GM19328 (cell line): ENCODE measurements around the gene STXBP6.

Experiments used
- ATAC-seq: cut with Tn5 transposase; IDR thresholded peaks from one replicate; pipeline ENCODE4 v1.9.1; 2021; ENCODE audit warnings: mild to moderate bottlenecking, moderate library complexity; ENCODE audit not compliant: unreplicated experiment

Gene STXBP6

DNA sequence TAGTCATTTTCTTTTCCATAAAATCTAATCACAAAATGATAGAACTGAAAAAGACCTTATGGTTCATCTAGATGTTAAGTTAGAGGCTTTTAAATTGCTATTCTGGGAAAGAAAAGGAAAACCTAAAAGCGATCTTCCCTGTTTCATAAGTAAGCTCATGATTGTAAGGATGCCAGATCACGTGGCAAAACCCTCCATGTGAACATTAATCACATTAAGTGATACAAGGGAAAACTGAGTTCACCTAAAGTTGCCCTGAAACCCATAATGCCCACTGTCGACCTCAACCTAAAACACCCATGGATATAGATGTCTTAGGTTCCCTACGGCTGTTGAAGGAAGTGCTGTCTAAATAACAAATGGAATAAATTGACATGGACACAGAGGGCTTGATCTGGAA is 3.0 kb upstream of the STXBP6 start:
- ATAC-seq = no peak

DNA sequence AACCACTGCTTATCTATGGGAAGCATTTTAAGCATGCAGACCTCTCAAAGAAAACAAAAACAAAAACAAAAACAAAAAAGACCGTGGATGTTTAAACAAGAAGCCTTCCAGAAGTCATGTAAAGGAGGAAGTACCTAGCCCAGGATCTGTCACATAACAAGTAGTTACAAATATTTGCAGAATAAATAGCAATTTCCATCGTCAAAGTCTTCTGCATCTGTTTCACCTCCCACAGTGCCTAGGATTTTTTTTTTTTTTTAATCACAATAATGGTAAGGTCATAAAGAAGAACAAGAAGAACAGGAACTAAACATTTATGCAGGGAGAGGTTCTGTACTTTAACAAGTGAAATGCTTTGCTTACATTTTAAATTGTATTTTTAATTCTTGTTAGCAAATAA is 2.4 kb upstream of the STXBP6 start:
- no peak for ATAC-seq

DNA sequence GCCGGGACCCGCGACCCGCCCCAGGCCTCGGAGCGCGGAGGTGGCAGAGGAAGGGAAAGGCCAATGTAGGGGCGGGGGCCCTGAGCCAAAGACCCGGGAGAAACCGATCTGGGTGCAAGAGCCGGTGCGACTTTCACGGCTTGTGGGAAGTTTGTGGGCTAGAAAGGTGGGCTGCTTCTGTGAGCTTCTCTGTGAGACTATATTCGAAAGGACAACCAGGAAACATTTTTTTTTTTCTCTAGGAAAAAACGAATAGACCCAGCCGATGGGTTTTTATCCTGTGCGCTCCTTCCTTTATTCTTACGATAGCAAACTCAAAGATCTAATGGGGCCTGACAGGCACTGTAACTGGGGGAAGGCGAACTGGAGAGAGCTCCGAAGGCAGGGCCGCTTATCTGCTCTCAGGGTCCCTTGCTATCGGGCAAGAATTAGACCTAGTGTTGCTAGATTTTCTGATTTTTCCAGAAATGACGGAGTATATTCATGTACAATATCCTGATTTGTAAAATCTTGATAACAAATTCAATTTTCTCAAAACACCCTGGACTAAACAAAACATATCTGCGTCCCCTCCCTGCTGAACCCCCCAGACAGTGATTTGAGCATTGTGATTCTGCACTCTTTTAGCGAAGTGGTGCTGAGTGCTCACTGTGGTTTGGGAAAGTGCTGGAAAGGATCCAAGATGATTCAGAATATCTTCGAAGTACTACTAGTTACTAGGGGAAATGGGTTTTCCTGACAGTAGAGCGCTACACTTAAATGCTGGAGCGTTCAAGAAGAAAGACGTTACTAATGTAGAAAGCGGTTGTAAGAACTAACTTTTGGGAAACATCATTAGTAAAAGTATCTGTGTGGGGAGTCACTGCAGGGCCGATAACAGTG is 563 bp upstream of the STXBP6 start:
- no peak for ATAC-seq

DNA sequence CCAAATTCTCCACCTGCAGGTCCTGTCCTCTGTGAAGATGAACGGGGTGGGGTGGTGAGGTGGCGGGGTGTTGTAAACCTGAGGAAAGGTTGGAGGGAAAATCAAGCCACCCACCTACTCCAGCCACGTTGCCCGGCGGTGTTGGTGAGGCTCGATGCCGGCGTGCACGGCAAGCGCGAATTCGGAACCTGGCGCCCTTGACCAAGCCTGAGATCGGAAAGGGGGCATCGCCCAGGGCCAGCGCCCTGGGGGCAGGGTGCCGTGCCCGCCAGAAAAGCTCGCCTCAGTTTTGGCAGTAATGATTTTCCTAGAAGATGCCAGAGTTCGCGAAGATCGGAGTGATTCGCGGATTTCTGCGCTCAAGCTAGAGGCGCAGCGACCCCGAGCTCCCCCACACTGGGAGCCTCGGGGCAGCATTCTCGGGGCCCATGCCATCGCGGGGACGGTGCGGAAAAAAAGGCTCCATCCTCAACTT is 817 bp downstream of the STXBP6 start:
- ATAC-seq = no peak

DNA sequence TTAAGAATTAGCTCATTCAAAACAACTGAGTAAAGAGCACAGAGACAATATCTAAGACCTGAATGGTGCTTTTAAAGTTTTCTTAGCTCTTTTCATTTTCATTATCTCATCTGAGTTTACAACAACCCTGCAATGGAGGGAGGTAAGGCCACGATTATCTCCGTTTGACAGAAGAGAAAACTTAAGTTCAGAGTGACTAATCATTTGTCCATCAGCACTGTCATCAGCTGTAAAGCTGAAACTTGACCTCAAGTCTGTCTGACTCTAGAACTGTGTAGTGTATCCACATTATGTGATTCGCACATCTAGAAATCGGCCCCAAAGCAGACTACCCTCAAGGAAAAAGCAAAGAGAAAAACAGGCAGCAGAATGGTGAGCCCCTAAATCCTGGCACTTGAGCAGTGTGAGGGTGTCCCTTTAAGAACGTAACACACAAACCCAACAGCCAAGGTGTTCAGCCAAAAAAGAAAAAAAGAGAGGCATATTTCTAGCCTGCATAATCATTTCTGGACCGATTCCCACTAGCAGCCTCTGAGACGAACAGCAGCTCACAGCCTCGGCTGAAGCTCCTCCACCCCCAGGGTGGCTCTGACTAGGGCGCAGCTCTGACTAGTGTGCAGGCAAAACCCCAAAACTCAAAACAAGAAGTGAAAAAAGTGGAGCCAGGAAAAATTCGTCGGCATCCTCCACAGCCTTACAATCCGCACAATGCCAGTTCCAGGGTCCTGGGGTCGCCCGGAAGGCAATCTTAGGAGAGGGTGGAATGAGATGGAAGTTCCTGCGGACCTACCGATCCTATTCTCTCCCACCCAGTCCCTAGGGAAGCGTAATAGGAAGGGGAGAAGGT is 1.6 kb downstream of the STXBP6 start:
- ATAC-seq = no peak

DNA sequence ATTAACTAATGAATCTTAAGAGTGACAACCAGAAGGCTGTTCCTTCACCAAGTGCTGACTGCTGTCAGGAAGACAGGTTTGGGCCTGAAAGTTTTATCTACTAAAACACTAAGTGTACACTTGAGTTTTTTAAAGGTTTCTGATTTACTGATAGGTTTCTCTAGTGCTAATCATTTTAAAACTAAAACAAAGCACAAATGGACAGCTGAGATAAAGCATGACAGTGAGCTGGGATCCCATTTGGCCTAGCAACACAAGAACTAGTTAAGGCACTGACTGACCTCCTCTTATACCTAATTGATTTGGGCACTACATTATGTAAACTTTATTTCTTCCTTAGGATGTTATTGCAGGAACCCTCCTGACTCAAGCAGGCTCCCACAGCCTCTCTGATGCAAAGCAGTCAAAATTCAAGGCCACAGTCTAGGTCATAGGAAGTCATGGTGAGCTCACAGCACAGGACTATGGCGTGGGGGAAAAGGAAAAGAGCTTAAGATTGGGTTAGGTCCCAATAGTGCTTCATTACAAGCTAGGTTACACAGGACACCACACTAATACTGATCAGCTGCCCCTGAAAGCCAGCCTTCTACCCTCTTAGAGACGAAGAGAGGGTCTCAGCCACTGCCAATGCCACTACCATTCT is 3.5 kb downstream of the STXBP6 start:
- no peak for ATAC-seq

DNA sequence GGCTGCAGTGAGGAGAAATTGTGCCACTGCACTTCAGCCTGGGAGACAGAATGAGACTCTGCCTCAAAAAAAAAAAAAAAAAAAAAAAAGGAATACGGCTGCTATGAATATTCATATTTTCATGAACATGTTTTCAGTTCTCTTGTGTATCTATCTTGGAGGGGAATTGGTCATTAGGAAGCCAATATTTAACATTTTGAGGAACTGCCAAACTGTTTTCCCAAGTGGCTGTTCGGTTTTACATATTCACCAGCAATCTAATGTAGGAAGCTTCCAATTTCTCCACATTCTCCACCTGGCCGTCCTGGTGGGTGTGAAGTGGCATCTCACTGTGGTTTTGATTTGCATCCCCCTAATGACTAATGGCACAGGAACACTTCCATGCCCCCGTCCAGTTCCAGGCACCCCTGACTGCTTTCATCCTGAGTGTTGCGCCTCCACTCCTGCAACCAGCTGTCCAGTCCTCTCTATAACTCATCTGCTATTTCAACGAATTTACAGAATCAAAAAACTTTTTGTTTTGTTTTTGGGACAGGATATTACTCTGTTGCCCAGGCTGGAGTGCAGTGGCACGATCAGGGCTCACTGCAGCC is 5.7 kb downstream of the STXBP6 start:
- no peak for ATAC-seq

DNA sequence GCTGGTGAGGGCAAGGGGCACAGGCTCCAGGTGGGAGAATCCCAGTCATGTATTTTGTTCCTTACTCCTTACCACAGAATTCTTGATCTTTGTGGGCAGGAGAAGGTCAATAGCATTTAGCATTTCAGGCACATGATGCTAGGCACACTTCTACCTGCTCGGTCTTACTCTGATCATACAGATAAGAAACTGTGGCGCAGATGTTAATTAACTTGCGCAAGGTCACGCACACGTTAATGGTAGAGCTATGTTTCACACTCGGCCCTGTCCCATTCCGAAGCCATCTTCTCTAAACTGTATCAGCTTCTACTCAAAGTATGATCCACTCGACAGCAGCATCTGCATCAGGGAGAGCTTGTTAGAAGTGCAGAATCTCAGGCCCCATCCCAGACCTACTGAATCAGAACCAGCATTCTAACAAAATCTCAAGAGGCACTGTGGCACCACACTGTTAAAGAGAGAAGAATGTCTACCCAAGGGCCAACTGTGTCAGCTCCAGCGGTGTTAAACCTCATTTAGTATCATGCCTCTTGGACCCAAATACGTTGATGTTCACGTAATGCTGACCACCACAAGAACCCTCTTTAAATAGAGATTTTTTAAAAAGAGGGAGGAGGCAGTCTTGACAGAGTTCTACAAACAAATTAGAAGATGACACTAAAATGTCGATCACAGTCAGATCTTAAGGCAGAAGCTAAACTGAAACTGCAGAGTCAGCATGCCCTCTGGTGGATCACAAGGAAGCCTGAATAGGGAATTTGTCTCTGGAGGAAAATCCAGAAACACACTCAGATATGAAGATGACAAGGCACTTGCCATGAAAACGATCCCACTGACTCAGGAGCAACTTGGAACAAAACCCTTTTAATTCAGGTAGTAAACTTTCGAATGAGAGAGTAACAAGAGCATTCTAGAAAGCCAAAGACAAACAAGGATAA is 7.3 kb downstream of the STXBP6 start:
- no peak for ATAC-seq

DNA sequence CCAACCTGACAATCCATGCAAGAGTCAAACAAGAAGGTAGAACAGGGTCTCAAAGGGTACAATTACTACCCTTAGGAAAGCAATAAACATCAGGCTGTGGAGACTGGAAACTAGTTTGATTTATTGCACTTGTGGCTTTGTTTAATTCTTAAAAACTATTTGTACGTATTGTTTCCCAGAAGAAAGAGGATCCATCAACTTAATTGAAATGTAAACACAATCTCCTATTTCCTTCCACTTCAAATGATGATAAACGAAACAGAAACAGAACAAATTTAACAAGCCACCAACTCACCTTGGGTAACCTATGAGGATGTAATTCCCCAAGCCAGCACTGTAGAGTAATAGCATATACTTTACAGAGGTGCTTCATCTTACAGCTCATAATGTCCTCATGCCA is 8.0 kb downstream of the STXBP6 start:
- no peak for ATAC-seq

DNA sequence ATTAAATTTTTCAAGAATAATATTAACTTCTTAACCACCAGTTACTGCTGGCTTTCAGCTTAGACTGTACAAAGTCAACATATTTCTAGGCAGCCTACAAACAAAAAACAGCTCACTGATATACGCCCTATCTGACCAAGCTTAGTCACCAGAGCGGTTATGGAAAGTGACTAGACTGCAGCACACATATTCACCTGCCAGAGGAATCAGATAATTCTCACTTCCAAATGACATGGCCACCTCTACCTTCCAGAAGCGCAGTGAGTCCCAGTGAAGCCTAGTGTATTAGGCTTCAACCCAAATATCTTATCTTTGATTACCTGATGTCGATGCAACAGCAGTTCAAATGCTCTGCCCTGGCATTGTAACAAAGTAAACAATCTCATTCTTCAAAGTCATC is 8.5 kb downstream of the STXBP6 start:
- no peak for ATAC-seq

DNA sequence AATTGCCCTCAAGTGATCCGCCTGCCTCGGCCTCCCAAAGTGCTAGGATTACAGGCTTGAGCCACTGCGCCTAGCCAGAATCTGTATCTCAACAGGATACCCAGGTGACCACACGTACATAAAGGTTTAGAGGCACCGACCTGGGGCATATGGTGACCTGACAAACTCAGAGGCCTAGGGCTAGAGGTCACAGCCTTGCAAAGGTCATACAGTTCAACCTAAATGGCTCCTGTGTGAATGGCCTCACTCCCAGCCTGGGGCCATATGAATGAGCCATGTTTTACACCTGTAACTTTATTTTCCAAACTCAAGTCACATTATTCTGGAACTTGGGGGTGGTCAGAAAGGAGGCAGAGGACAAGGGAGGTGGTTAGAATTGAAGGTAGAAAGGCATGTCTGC is 10.0 kb downstream of the STXBP6 start:
- no peak for ATAC-seq

DNA sequence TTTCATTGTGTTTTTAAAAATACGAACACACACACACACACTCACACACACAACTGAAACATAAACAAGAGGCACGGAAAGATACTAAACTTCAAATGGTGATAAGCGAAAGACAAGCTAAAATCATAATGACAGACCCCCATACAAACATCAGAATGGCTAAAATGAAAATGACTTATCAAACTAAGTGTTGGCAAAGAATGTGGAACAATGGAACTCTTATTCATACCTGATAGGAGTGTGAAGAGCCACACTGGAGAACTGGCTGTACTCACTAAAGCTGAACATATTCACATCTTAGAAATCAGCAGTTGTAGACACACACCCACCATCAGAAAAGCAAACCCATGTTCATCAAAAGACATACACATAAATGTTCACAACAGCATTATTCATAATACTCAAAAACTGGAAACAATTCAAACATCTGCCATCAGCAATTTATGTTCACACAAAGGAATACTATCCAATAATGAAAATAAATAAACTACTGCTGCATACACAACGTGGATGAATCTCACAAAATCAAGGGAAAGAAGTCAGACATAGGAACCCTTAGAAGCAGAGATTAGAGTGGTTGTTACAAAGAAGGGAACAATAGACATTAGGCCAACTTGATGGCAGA is 11.8 kb downstream of the STXBP6 start:
- ATAC-seq = no peak

DNA sequence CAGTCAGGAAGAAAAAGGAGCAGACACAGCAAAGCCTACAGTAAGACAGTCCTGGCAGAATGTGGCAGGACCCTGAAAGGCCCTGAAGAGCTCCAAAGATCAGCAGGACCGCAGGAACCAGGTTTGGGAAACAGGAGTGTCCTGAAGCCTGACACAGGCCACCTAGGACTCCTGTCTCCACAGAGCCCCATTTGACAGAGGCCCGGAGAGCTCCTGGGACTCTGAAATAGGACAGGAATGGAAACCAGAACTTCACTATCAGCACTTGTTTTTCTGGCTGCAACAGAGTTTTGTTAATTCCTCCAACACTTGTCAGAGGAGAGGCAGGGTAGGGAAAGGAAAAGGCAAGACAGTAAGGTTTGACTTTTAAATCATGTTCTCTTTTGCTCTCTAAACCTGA is 12.9 kb downstream of the STXBP6 start:
- ATAC-seq = no peak

DNA sequence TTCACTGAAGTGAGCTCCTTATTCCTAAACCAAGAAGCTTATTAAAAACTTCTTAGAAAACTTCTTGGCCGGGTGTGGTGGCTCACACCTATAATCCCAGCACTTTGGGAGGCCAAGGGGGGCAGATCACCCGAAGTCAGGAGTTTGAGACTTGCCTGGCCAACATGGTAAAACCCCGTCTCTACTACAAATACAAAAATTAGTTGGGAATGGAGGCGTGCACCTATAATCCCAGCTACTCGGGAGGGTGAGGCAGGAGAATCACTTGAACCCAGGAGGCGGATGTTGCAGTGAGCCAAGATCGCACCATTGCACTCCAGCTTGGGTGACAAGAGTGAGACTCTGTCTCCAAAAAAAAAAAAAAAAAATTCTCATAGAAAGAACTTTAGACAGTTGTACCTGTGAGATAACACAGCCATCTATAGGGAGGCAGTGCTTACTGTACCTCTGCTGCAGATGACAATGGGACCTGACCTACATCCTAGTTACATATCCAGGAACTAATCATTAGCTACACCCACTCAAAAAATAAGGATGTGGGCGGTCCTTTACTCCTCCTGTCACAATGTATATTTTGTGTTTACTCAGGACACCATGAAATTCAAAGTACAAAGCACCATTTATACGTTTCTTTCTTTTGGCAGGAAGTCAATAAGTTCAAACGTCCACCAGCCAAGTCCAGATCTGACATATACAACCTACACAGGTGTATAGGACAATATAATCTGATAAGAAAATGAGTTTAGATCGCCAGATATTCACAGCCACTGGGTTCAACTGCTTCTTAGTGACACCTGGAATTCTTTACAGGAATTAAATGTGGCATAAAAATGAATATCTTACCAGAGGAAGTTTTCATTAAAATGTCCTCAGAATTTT is 14.9 kb downstream of the STXBP6 start:
- ATAC-seq = no peak

DNA sequence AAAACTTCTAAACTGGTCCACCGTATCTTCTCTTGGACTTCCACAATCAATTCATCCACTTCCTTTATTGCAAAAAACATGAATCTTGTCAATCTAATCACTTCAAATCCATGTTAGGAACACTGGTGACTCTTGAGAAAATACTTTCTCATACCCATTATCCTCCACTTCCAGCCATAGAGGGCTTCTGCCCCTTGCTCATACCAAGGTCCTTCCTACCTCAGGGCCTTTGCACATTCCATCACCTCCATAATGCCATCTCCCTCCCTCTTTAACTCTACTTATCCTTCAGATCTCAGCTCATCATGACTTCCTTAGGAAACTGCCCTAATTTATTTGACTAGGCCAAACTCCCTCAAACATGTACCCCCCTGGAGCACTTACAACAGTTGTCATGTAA is 16.6 kb downstream of the STXBP6 start:
- ATAC-seq = no peak

DNA sequence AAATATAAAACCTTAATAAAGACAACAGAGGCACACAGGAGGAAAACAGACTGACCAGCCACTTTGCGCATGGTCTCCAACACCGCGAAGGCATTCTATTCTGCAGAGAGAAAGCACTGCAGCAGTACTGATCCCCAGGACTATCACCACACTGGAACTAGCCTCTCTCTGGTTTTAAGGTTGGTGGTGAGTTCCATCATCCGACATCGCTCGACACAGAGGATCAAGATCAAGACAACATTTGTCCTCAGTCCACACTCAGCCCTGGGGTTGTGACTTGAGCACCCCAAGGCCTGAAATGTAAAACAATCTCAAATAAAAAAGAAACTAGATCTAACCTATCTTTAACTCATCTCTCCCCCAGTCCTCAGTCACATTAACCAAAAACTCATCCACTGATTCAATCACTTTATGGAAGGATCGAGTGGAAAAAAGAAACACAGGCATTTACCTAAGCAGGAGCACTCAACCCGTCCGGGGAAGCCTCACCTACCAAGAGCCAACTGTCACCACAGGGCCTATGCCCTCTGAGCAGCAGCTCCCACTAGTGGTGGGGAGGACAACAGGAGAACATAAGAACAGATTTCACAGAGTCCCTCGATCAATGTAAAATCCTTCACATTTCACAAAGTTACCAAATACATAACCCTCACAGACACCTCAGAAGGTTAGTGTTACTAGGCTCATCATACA is 17.7 kb downstream of the STXBP6 start:
- ATAC-seq = no peak

DNA sequence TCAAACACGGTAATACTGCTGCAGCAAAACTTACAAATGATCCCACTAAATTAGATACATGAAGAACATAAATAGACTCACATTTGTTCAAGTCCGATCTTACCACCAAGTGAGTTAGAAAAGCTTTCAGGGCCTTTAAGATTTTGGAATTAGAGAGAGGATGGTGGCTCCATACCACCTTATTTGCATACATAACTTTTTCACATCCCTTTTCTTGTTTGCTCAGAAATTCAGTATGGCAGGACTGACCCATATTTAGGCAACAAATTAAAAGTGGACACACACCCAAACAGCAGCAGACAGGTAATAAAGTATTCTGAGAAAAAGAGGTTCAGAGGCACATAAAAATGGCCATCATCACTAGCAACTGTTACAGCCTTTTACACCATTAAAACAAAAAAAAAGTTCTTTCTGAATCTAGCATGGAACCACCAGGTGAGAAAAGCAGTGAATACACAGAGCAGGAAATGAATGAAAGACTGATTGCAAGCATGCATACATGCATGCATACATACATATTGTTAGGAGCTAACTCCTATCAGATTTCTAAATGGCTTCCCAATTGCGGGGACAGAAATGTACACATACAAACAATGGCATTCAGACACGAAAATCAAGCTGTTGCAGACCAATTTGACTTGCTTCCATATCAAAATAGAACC is 23.3 kb downstream of the STXBP6 start:
- ATAC-seq = no peak
